Endodermal cell (in vitro differentiated cells): ENCODE data around the gene MAP1LC3B2. TPM values are rescaled to one million over a fixed set of nuclear protein-coding genes. Genes with fewer than 3 reads are reported as not detected.

ENCODE experiments used
- DNase-seq: peaks from one replicate; pipeline ENCODE4 v3.0.0-alpha.2; 2017
- H3K27ac ChIP-seq: 2 replicates; pipeline ENCODE4 v1.5.1; 2013; ENCODE audit warnings: mild to moderate bottlenecking, low read depth, low read length, moderate library complexity
- H3K27me3 ChIP-seq: 2 replicates; pipeline ENCODE4 v1.6.1; 2013; ENCODE audit warnings: mild to moderate bottlenecking, low read length, moderate library complexity; ENCODE audit not compliant: insufficient read depth, control insufficient read depth, poor library complexity, severe bottlenecking
- H3K36me3 ChIP-seq: 2 replicates; pipeline ENCODE4 v1.7.0; 2013; ENCODE audit warnings: mild to moderate bottlenecking, low read length, moderate library complexity; ENCODE audit not compliant: control insufficient read depth, insufficient read depth
- H3K4me1 ChIP-seq: one replicate; pipeline ENCODE4 v1.7.0; 2013; ENCODE audit warnings: low read length; ENCODE audit not compliant: control insufficient read depth, insufficient read depth
- H3K4me3 ChIP-seq: 2 replicates; pipeline ENCODE4 v1.5.1; 2013; ENCODE audit warnings: mild to moderate bottlenecking, low read length, moderate library complexity
- H3K9ac ChIP-seq: 2 replicates; pipeline ENCODE4 v1.6.1; 2013; ENCODE audit warnings: mild to moderate bottlenecking, low read length, moderate library complexity; ENCODE audit not compliant: poor library complexity, severe bottlenecking; ENCODE audit errors: extremely low read depth
- H3K9me3 ChIP-seq: 2 replicates; pipeline ENCODE4 v1.6.1; 2013; ENCODE audit warnings: mild to moderate bottlenecking, low read length, moderate library complexity; ENCODE audit not compliant: control insufficient read depth
- H3K27ac Mint-ChIP-seq: 2 replicates; pipeline ENCODE4 v1.8.0; 2020; ENCODE audit warnings: mixed read lengths
- H3K27me3 Mint-ChIP-seq: 2 replicates; pipeline ENCODE4 v1.8.0; 2021; ENCODE audit warnings: mild to moderate bottlenecking, mixed read lengths; ENCODE audit not compliant: insufficient read depth
- H3K36me3 Mint-ChIP-seq: 2 replicates; pipeline ENCODE4 v1.8.0; 2020; ENCODE audit warnings: low read depth, mixed read lengths
- H3K4me1 Mint-ChIP-seq: 2 replicates; pipeline ENCODE4 v1.8.0; 2020; ENCODE audit warnings: mixed read lengths
- H3K4me3 Mint-ChIP-seq: 2 replicates; pipeline ENCODE4 v1.8.0; 2020; ENCODE audit warnings: mild to moderate bottlenecking, moderate library complexity, mixed read lengths
- H3K9me3 Mint-ChIP-seq: 2 replicates; pipeline ENCODE4 v1.8.0; 2020; ENCODE audit warnings: mild to moderate bottlenecking, mixed read lengths
- WGBS, 2 experiments: methylation state at CpG; one replicate each; pipeline versions ENCODE4 v1.1.5 to v1.1.7; 2013; ENCODE audit warnings: missing lambda C conversion rate in 2 of 2, mixed read lengths in 1 of 2; ENCODE audit not compliant: insufficient coverage in 1 of 2, insufficient read length in 1 of 2; 5-methylcytosine and 5-hydroxymethylcytosine counted together
- total RNA-seq, 2 donors: library from RNA; stranded (reverse); fragmentation: NEBNext Ultra II Directional in 1 of 2; extraction: Animal tissue kit (Norgen Biotek cat#: 25700) in 1 of 2; gene quantifications; 2 replicates in 1 of 2; 3 replicates in 1 of 2; pipeline ENCODE4 v1.2.1, GENCODE V29; 2021
- TF ChIP-seq, protein P1 (sequence below): fragments of 200-600 bp; sonication (generic); conservative IDR thresholded peaks from 2 replicates; pipeline ENCODE4 v1.5.0; 2021; ENCODE audit warnings: antibody characterized with exemption, mild to moderate bottlenecking

The MAP1LC3B2 gene
- total RNA-seq, 2 donors from 2014 or later: 0.80 to 1.4 TPM

DNA sequence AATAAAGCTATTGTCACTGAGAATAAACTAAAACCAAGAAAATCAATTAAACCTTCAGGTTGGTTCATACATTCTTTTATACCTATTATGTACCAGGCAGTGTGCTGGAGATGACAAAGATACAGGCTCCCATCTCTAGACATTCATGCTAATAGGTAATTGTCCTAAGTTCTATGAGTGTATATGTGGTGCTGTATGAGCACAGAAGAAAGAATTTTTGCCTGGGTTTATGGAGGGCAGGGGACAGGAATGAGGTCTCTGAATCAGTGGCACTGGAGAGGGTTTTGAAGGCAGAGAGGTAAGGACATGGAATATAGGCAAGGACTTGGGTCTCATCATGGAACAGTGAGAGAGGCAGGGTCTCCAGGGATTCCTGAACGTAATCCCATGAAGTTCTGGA, 38.7 kb downstream of the MAP1LC3B2 start:
- Mint-ChIP-seq H3K9me3 (no peaks in the 10 kb centered on the region), H3K27ac (peak overlapping the region; percentile 16), H3K4me3 (no peak overlapping the region), H3K36me3 (no peaks in the 10 kb centered on the region), H3K27me3 (peaks cover 3% of the 10 kb centered on the region), H3K4me1 (peaks cover 29% of the 10 kb centered on the region)
- H3K4me3 ChIP-seq: no peak overlapping the region
- no peaks in the 10 kb centered on the region for H3K36me3 ChIP-seq
- H3K27me3 ChIP-seq: no peaks in the 10 kb centered on the region
- TF ChIP-seq, protein P1, sequence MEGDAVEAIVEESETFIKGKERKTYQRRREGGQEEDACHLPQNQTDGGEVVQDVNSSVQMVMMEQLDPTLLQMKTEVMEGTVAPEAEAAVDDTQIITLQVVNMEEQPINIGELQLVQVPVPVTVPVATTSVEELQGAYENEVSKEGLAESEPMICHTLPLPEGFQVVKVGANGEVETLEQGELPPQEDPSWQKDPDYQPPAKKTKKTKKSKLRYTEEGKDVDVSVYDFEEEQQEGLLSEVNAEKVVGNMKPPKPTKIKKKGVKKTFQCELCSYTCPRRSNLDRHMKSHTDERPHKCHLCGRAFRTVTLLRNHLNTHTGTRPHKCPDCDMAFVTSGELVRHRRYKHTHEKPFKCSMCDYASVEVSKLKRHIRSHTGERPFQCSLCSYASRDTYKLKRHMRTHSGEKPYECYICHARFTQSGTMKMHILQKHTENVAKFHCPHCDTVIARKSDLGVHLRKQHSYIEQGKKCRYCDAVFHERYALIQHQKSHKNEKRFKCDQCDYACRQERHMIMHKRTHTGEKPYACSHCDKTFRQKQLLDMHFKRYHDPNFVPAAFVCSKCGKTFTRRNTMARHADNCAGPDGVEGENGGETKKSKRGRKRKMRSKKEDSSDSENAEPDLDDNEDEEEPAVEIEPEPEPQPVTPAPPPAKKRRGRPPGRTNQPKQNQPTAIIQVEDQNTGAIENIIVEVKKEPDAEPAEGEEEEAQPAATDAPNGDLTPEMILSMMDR: no peak
- WGBS, 2 experiments: 88 to 91% methylated on average over 1 of the region's 1 CpG
- no peaks in the 10 kb centered on the region for H3K9me3 ChIP-seq
- H3K9ac ChIP-seq: no peak overlapping the region
- peaks cover 14% of the 10 kb centered on the region for H3K4me1 ChIP-seq
- H3K27ac ChIP-seq: no peak overlapping the region
- no peak for DNase-seq

DNA sequence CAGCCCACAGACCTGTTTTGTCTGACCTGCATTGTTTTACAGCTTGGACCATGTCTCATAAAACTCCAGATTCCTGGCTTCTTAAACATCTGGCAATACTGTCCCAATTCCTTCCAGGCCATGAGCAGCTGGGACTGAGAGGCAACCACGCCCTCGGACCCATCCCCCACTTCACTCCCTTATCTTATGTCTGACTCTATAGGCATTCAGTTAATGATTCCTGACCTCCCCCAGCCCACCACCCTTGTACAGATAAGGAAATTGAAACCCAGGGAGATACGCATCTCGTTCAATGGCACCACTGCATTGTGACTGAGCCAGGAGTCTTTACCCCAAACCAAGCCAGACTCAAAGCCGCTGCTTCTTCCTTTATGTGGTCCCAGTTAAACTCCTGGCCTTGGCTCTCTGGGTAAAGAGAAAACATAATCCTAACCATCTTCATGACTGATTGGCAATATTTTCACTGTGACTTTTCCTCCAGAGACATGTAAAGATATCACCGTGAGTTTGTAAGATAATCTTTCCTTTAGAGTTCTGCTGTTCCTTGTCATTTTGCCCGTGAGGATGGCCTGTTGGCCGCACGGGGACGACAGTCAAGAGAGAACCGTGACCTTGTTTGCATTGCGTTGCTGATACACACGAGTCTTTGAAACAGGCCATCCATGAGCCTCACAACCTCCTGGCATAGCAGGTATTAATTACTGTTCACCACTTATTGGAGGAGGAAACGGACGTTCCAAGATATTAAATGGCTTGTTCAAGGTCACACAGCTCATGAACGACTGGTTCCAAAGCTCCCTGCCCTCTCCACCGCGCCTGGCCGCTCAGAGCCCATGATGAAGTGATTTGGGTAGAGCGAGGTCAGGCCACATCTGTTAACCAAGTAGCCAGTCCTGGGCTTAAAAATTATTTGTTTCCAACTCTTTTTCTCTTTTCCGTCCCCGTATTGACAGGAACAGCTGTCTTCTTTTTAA, 39.4 kb downstream of the MAP1LC3B2 start:
- Histone ChIP-seq H3K9me3 (no peaks in the 10 kb centered on the region), H3K4me3 (peak overlapping the region; percentile 10), H3K27me3 (no peaks in the 10 kb centered on the region), H3K9ac (no peak overlapping the region), H3K4me1 (peaks cover 14% of the 10 kb centered on the region), H3K27ac (no peak overlapping the region), H3K36me3 (no peaks in the 10 kb centered on the region)
- WGBS, 2 experiments: 81 to 85% methylated on average over 20 to 22 of the region's 22 CpGs
- Mint-ChIP-seq H3K4me3 (peak overlapping the region; percentile 19), H3K9me3 (no peaks in the 10 kb centered on the region), H3K4me1 (peaks cover 29% of the 10 kb centered on the region), H3K27me3 (peaks cover 3% of the 10 kb centered on the region), H3K27ac (peak overlapping the region; percentile 77), H3K36me3 (no peaks in the 10 kb centered on the region)
- DNase-seq: peak; percentile 73
- TF ChIP-seq, protein P1: no peak

DNA sequence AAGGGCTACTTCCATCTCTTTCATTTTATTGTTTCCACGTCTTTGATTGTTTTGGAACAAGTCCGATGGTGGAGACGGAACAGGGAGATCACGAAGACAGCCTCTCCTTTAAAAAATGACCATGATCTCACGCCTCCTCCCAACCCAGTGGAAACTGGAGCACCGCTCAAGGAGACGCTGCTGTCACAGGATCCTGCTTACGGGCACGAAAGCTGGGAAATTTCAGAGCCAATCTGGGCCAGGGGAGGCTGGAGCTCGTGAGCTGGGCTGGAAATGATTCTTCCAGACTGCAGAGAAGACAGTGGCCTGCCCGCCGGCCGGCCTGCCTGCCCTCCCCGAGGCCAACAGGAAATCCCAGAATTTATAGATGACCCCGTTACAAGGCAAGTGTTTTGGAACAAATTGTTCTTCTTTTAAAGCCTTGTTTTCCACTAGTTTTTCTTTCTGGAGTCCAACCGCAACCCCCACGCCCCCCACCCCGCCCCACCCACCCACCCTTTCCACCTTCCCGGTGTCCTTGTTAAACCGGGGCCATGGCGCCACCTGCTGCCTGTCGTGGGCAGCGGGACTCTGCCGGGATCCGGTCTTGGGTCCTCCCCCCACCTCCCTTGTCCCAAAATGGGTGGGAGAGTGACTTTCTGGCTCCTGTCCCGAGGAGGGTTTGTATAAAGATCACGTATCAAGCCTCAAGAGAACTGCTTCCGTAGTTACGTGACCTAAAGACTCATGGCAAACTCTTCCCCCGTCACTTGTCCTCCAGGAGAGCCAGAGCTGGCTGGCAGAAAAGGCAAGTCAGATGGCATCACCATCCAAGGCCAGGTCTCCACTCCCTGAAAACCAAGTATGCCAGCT, 40.3 kb downstream of the MAP1LC3B2 start:
- no peak overlapping the region for H3K9ac ChIP-seq
- H3K27ac Mint-ChIP-seq: peak overlapping the region; percentile 60
- H3K36me3 Mint-ChIP-seq: no peaks in the 10 kb centered on the region
- WGBS, 2 experiments: 50 to 70% methylated on average over 16 to 22 of the region's 30 CpGs
- peaks cover 14% of the 10 kb centered on the region for H3K4me1 ChIP-seq
- peak; percentile 96 for DNase-seq
- TF ChIP-seq, protein P1: peak; percentile 88
- H3K27ac ChIP-seq: no peak overlapping the region
- H3K9me3 ChIP-seq: no peaks in the 10 kb centered on the region
- no peak overlapping the region for H3K4me3 ChIP-seq
- no peaks in the 10 kb centered on the region for H3K27me3 ChIP-seq
- peaks cover 3% of the 10 kb centered on the region for H3K27me3 Mint-ChIP-seq
- no peaks in the 10 kb centered on the region for H3K36me3 ChIP-seq
- no peak overlapping the region for H3K4me3 Mint-ChIP-seq
- H3K9me3 Mint-ChIP-seq: no peaks in the 10 kb centered on the region
- peaks cover 32% of the 10 kb centered on the region for H3K4me1 Mint-ChIP-seq
